Panc1 (cell line): ENCODE results near the gene SCYL2. TPM values are rescaled to one million over a fixed set of nuclear protein-coding genes. Genes with fewer than 3 reads are reported as not detected.

Source experiments
- ATAC-seq: fragments of 200-7000 bp; cut with Tn5 transposase; 2 replicates; pipeline ENCODE4 v1.9.1; 2020; ENCODE audit warnings: mild to moderate bottlenecking, moderate library complexity
- BruUV-seq: library from RNA; stranded (reverse); fragments of 400-500 nt; replicated peaks from 2 replicates; lab custom pipeline; 2021; lab: Mats Ljungman, UMichigan
- CTCF ChIA-PET: fragments of 300-600 bp; sonication (Branson Sonifier 250); formaldehyde crosslinking; loops from one replicate; lab custom pipeline; 2022; ENCODE audit warnings: antibody characterized with exemption; lab: Charles Lee
- POLR2A ChIA-PET: fragments of 300-600 bp; sonication (Branson Sonifier 250); formaldehyde crosslinking; loops from one replicate; lab custom pipeline; 2022; ENCODE audit warnings: antibody characterized with exemption; lab: Charles Lee
- DNase-seq: peaks from one replicate; pipeline ENCODE4 v3.0.0-alpha.2; 2010; ENCODE audit warnings: low read depth, low spot score
- H3K27ac ChIP-seq: 2 replicates; pipeline ENCODE4 v1.5.1; 2011; ENCODE audit warnings: mild to moderate bottlenecking, low read length, inconsistent platforms
- H3K27me3 ChIP-seq: fragments of 200-500 bp; sonication (Bioruptor generic); 2 replicates; pipeline ENCODE4 v1.6.0; 2014; ENCODE audit warnings: low read length, inconsistent platforms; ENCODE audit not compliant: control insufficient read depth, insufficient read depth
- H3K36me3 ChIP-seq: fragments of 200-500 bp; sonication (Bioruptor generic); 2 replicates; pipeline ENCODE4 v1.5.1; 2014; ENCODE audit warnings: inconsistent platforms, mild to moderate bottlenecking, low read length, moderate library complexity; ENCODE audit not compliant: control insufficient read depth, insufficient read depth
- H3K4me1 ChIP-seq: 2 replicates; pipeline ENCODE4 v1.5.1; 2011; ENCODE audit warnings: inconsistent platforms, mild to moderate bottlenecking, low read length, moderate library complexity; ENCODE audit not compliant: control insufficient read depth, insufficient read depth
- H3K4me3 ChIP-seq, 2 experiments: 2 replicates each; pipeline ENCODE4 v1.5.1; 2011 to 2012; ENCODE audit warnings: low read depth in 2 of 2, low read length in 2 of 2, mild to moderate bottlenecking in 2 of 2, inconsistent platforms in 1 of 2, moderate library complexity in 1 of 2
- H3K9me3 ChIP-seq: fragments of 200-500 bp; sonication (Bioruptor generic); 2 replicates; pipeline ENCODE4 v1.5.1; 2014; ENCODE audit warnings: low read depth, mild to moderate bottlenecking, inconsistent platforms, low read length, moderate library complexity; ENCODE audit not compliant: control insufficient read depth, insufficient read depth
- CTCF ChIP-seq: fragments of 450-650 bp; IDR thresholded peaks from 2 replicates; pipeline ENCODE4 v1.5.1; 2017; ENCODE audit warnings: mild to moderate bottlenecking
- POLR2AphosphoS5 ChIP-seq: IDR thresholded peaks from 2 replicates; pipeline ENCODE4 v1.6.1; 2012; ENCODE audit warnings: mild to moderate bottlenecking, low read depth, low read length, moderate library complexity
- REST ChIP-seq, 2 experiments: IDR thresholded peaks; 2 replicates each; pipeline ENCODE4 v1.6.1; 2011 to 2012; ENCODE audit warnings: low read depth in 2 of 2, control low read depth in 1 of 2, low read length in 1 of 2, mild to moderate bottlenecking in 1 of 2, moderate library complexity in 1 of 2; ENCODE audit not compliant: insufficient read depth in 1 of 2
- SIN3A ChIP-seq: IDR thresholded peaks from 2 replicates; pipeline ENCODE4 v1.6.1; 2012; ENCODE audit warnings: low read depth, mild to moderate bottlenecking, low read length, moderate library complexity, borderline replicate concordance; ENCODE audit not compliant: insufficient read depth
- TCF7L2 ChIP-seq: IDR thresholded peaks from 2 replicates; pipeline ENCODE4 v1.6.1; 2011; ENCODE audit warnings: mild to moderate bottlenecking, low read depth, low read length, inconsistent platforms
- in situ Hi-C: cut with HindIII; loops from 2 replicates; pipeline ENCODE4 v1.10.0; 2016; ENCODE audit warnings: low sequenced_read_pairs, low pct_unique_long_range_greater_than_20kb
- intact Hi-C: fragments of 100-400 bp; cut with micrococcal nuclease; formaldehyde crosslinking; loops from one replicate; pipeline ENCODE4 v1.10.0; 2022; ENCODE audit not compliant: unreplicated experiment
- total RNA-seq: library from RNA; stranded (reverse); gene quantifications from one replicate; pipeline ENCODE4 v1.2.1, GENCODE V29; 2021; ENCODE audit not compliant: unreplicated experiment

The SCYL2 gene
- total RNA-seq, 1 experiment from 2014 or later = 45.3 TPM

DNA sequence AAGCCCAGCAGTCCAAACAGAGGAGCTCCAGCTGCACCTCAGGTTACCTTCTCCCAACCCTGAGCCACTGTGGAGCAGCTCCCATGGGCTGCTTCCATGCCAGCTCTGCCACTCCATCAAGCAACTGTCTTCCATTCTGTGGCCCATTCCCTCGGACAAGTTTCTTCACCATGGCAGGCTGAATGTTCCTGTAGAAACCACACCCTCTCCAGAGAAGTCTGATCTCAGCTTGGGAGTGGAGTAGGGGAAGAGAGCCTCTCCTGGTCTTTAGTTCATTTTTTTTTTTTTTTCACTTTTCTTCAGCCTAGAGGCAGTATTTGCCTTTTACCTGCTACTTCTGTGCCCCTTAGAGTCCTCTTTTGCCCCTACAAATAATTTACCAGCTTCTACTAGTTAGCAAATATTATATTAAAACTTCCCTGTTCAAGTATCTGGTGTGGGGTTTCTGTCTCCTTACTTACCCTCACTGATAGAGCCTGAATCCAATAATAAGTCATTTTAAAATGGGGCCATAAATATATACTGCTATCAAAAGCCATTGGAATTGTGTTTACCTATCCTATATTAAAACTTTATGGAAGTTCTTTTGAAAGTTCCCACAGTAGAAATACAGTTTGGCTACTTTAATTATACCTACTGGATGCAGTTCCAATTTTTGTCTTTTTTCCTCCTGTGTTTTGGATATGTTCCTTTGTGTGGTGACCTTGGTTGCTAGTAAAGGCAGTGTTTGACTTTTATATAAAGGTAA, 78.2 kb downstream of the SCYL2 start:
- POLR2A ChIA-PET = no interaction called here
- Histone ChIP-seq H3K4me1 (no peaks in the 10 kb centered on the region), H3K27ac (no peak overlapping the region), H3K4me3 (no peak overlapping the region), H3K27me3 (0 out of 2 replicates have a peak, but pooled peaks cover 2% of the 10 kb centered on the region), H3K36me3 (peaks cover 4% of the 10 kb centered on the region; the same call in 1 of the 2 replicates), H3K9me3 (no peaks in the 10 kb centered on the region)
- intact Hi-C loops = loop anchor here (5.0 to 10.0 kb wide), 2 partner anchors 110 to 327 kb away; no protein-coding TSS in a partner anchor
- CTCF ChIA-PET = no interaction called here
- DNase-seq = no peak
- in situ Hi-C loops = no loop called here
- BruUV-seq = no TSS peak
- no peak for TF ChIP-seq POLR2AphosphoS5
- no peak for TF ChIP-seq TCF7L2
- TF ChIP-seq SIN3A = no peak
- no peak for ATAC-seq

GRCh38 chr12:100346660-100347059, 79.7 kb downstream of the SCYL2 start:
- no peaks in the 10 kb centered on the region for H3K9me3 ChIP-seq
- H3K27ac ChIP-seq = no peak overlapping the region
- ChIA-PET CTCF (no interaction called here), POLR2A (no interaction called here)
- no peak for DNase-seq
- no peak overlapping the region for H3K4me3 ChIP-seq
- in situ Hi-C loops (no loop called here), intact Hi-C loops (loop anchor here (5.0 to 10.0 kb wide), 2 partner anchors 112 to 326 kb away; no protein-coding TSS in a partner anchor)
- no TSS peak for BruUV-seq
- no peak for ATAC-seq
- TF ChIP-seq TCF7L2 (no peak), POLR2AphosphoS5 (no peak), REST (IDR thresholded peaks at IDR 0.05; ENCODE audit: insufficient read depth in 1 of 2, low read depth in 2 of 2, low read length in 1 of 2) (no peak), SIN3A (no peak), CTCF (no peak)
- H3K36me3 ChIP-seq = no peaks in the 10 kb centered on the region
- H3K27me3 ChIP-seq = 0 out of 2 replicates have a peak, but pooled peaks cover 2% of the 10 kb centered on the region
- no peaks in the 10 kb centered on the region for H3K4me1 ChIP-seq
